Activated CD8-positive, alpha-beta memory T cell treated with anti-CD3 and anti-CD28 coated beads for 24 hours (primary cell): ENCODE data around the gene NOCT.
A peak's percentile ranks its signal among the peaks of the same experiment; 100 is the strongest.
"Not testable (repeated sequence)": the region's sequence is repeated elsewhere in the genome, so short reads cannot be mapped to it uniquely, and the experiment has no call there.

Source experiments
- DNase-seq: peaks from one replicate; pipeline ENCODE4 v3.0.0-alpha.2; 2020

NOCT gene

DNA sequence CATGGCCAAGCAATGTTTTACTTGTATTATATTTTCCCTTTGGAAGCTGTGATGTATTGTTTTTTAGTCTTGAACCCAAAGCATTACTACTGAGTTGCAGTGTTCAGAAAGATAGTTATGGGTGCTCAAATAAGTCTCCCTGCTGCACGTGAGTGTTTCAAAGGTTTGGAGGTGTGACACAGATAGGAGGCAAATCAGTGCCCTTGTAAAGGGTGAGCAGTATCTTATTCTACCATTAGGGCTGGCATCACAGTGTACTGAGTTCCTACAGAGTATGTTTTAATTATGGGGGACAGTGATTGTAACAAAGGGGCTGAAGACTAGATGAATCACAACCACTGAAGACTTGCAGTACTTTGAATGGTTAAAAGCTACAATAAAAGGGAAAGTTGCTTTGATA is 38.3 kb downstream of the NOCT start:
- no peak for DNase-seq

DNA sequence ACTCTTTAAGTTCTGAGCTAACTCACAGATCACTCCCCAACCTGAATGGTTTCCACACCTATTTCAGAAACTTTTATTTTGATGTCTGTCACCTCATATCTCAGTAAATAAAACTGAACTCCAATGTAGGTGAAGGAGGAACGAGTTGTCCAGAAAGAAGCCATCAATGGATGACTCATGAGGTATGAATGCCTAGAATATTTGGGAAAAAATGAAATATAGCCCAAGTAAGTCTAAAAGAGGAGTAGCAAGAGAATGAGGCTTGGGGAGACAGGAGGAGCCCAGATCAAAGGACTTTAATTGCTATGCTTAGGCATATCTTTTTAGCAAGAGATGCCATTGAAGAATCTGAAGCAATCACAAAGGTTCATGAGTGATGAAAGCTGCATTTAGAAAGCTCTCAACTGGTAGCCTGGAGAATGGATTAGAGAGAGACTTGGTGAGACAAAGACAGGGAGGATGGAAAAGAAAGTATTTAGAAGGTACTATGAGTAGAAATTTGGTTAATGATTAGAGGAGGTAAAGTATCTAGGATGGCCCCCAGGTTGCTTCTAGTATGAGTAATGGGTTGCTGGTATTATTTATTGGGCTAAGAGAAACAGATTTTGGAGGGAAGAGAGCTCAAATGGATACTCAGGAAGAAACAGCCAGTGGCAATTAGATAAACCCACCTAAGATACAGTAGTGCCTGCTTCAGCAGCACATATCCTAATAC is 39.4 kb downstream of the NOCT start:
- DNase-seq: no peak

DNA sequence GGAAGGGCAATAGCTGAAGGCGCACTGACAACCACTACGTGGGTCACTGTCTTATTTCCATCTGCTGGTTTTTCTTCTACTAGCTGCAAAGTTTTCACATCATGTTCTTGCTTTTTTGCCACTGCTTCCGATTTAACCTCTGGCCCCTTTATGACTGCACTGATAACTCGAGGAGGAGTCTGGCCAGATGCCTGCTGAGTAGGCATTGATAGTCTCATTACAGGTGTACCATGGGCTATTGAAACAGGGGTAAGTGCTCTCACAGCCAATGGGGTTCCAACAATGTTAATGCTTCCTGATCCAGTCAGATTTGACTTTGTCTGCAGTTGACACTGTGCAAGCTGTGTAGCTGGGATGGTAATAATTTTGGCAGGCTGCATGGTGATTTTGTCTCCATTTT is 43.4 kb downstream of the NOCT start:
- DNase-seq: not testable (repeated sequence)

DNA sequence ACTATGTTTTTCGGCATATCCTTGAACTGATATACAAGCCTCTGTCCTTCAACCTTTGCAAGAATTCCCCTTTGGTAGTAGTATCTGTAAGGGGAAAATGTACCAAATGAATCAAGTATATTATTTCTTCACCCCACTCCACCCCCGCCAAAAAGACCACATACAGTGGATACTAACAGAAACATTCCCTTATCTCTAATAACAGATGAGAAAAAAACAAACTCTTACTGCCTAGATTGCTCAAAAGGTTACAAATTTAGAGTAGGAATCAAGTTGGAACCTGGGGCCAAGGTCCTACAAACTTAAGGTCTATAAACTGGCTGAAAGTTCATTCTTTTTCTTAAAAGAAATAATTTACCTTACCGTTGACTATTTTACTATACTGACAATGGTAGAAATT is 45.0 kb downstream of the NOCT start:
- no peak for DNase-seq

DNA sequence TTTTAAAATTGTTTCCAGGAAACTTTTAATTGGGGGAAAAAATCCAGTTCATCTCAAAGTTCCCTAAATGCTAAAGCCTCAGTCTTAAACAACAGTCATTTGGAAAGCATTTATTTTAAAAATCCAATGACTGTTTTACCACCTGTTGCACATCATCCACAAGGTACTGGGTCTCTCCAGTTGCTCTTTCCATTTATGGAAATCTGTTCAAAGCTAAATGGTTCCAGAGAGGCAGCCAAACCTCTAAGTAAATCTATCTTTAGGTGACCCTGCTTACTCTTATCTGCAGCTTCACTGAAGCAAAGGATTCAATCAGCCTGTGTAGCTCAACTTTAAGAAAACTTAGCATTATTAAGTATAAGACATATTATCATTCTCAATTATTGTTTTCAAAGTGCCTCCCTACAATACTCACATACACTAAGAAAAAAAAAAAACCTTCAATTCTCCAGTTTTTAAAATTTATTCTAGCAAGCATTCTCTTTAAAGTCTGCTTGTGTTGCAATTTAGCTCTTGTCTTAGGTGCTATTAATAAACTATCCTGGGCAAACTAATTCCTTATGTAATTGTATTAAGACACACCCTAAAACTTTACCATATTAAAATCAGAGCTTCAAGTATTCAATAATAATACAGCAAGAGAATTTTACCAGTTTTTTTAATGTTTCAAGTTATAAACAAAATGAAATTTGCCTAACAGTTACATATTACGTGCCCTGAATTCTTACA is 60.6 kb downstream of the NOCT start:
- DNase-seq: no peak

DNA sequence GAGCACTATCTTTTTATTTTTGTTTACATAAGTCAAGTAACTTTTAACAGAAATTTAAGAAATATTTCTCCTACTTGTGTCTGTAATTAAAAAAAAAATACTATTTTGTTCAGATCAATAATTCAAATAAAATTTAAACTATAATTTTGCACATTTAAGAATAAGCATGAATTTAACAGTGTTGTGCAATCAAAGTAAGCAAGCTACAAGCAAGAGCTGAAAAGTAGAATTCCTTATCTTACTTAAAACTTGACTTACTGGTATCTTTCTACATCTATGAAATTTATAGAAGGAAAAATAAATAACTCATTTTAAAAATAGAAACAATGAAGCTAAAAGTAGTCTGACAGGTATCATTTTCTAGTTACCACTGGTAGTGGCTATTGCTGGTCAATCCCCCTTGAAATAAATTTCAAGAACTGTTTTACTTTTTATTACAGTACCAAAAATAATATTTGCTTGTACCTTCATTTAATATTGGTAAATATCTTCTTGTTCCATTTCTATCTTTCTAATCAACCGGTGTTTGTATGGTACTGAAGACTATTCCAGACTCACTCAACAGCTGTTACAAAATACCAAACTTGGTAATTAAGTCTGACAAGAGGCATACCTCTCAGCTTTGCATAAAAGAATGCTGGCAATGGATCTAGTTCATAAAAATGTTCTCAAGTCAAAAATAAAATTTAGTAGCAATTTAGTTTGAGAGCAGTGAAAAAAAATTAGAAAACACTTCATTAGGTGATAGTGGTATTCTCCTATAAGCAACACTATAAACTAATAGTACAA is 62.2 kb downstream of the NOCT start:
- no peak for DNase-seq

DNA sequence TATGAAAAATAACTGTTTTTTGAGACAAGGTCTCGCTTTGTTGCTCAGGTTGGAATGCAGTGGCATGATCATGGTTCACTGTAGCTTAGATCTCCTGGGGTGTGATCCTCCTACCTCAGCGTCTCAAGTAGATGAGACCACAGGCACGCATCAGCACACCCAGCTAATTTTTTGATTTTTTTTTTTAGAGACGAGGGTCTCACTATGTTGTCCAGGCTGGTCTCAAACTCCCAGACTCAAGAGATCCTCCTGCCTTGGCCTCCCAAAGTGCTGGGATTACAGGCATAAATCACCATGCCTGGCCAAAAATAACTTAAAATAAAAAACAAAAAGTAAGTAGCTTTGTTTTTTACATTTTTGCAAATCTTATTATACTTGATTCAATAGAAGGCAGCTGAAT is 63.3 kb downstream of the NOCT start:
- no peak for DNase-seq

DNA sequence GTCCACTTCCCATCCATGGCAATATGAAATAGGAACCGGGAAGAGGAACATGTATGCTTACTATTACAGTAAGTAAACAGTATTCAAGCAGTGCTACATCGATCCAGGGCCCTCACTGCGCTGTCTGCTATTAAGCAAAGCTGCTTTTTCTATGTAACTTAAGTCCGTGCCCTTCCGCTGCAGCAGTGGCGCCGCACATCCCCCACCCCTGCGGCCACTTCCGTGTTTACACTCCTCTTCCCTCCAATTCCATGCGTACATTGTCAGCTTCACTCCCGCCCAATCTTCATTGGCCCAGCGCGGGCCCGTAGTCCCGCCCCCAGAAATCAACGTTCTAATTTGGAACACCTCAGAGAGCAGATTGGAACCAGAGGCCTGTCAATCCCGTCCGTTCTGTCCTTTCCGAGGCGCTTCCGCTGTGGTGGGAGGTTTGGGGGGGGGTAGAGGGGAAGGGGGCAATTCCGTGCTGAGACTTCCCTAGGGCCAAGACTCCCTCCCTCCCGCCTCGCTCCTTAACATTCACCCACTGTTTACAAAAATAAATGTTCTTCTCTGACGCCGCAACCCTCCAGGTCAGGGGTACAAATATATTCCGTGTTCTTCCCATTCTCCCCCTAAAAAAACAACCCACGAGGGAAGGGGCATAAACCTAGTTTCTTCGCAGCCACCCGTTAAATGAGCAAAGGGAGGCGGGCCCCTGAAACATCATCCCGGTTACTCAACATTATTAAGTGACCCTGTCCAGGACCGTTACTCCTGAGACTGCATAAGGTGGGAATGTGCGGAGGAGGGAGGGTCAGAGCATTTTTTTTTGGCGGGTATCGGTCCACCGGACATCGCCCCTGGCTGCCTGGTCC is 67.4 kb downstream of the NOCT start:
- peak; percentile 90 for DNase-seq

DNA sequence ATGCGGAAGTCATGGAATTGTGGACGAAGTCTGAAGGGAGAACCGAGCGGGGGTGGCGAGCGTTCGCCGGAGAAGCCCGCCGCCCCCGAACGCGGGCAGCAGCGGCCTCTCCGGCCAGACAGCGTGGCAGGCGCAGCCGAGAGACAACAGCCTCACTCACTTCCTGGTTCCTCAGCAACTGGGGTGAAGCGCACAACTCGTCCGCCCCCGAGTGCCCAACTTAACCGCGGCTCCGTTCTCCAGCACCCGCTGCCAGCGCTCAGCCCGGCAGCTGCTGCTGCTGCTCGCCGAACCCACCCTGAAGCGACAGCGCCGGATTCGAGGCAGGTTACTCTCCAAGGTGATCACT is 68.0 kb downstream of the NOCT start:
- DNase-seq: no peak

DNA sequence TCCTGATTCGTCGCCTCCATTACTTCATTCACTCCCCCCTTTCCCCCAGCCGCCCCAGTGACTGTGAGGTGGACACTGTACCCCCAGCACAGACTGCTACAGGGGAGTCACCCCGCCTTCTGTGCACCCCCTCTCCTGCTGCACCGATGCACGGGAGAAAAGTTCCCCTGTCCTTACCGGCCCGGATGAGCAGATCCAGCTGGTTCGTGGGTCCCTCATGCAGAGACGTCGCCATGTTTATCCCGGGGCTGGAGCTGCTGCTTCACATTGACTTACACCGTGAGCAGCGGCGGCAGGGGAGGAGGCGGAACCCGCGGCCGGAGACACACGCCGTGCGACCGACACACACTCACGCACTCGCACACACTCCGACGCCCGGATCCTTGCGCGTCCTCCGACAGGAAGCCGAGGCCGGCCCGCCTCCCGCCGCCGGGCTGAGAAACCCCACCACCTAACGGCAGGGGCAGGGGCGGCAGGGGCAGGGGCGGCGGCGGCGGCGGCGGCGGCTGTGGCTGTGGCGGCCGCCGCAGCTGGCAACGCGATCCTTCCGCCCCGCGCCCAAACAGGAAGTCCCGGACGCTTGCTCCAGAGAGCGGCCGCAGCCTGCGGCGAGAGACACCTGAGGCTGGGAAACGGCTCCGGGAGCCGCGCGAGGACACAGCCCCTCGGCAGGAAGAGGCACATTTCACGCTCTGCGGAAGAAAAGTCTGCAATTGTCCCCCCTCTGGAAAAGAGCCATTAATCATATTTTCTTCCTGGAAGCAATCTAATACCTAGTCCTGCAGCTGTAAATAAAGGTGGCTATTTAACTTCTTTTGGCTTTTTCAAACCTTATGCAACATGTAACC is 68.6 kb downstream of the NOCT start:
- peak; percentile 91 for DNase-seq

DNA sequence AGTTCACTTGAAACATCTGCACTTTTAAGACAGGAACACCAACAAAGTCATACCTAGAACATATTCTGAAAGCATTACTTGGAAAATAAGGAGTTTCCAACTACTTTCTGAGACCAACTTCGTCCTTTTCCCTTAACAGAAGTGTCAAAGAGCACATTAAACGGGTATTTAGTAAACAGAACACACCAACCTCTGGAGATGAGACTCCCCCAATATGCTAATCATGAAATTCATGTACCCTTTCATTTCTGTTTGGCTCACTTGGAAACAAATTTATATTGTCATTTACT is 69.2 kb downstream of the NOCT start:
- no peak for DNase-seq

DNA sequence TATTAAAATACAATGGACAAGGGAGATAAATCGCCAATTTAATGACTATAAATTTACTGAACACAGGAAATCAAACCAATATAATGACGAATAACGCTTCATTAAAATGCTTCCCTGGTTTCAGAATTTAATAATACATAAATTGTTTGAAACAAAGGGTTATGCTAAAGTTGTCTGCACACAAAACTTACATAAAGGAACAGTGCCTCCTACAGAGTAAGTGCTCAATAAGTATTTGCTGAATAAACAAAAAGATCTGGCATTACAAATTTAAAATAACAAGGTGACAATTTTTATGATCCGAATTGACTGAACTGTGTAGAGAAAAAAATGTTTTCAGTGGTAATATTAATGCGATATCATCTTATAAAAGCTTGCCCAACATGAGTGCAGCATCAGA is 69.6 kb downstream of the NOCT start:
- DNase-seq: no peak

DNA sequence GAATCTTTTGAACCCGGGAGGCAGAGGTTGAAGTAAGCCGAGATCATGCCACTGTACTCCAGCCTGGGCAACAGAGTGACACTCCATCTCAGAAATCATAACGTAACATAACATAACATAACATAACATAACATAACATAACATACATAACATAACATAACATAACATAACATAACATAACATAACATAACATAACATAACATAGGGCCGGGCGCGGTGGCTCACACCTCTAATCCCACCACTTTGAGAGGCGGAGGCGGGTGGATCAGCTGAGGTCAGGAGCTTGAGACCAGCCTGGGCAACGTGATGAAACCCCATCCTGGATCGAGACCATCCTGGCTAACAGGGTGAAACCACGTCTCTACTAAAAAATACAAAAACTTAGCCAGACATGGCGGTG is 76.7 kb downstream of the NOCT start:
- DNase-seq: no peak
